Loucy (cell line): ENCODE results near the gene CCBE1.

Experiments used
- H2AFZ ChIP-seq: fragments of 200-600 bp; sonication (generic); 2 replicates; pipeline ENCODE4 v1.6.0; 2016; ENCODE audit warnings: antibody characterized with exemption, mild to moderate bottlenecking, low read length, moderate library complexity
- H3F3A ChIP-seq: fragments of 200-600 bp; 2 replicates; pipeline ENCODE4 v1.6.0; 2016; ENCODE audit warnings: antibody characterized with exemption, low read depth, mild to moderate bottlenecking
- H3K27me3 ChIP-seq: fragments of 200-600 bp; sonication (generic); 2 replicates; pipeline ENCODE4 v1.6.1; 2014; ENCODE audit warnings: low read length, mild to moderate bottlenecking; ENCODE audit not compliant: insufficient read depth, poor library complexity, severe bottlenecking
- H3K36me3 ChIP-seq: fragments of 200-600 bp; sonication (generic); 2 replicates; pipeline ENCODE4 v1.6.1; 2016; ENCODE audit warnings: low read length; ENCODE audit not compliant: insufficient read depth
- H3K4me1 ChIP-seq: fragments of 200-600 bp; sonication (generic); 2 replicates; pipeline ENCODE4 v1.5.1; 2014; ENCODE audit warnings: low read length, mild to moderate bottlenecking; ENCODE audit not compliant: insufficient read depth, poor library complexity, severe bottlenecking
- H3K4me2 ChIP-seq: fragments of 200-600 bp; sonication (generic); 2 replicates; pipeline ENCODE4 v1.6.0; 2014; ENCODE audit warnings: antibody characterized with exemption, low read length, low read depth, mild to moderate bottlenecking; ENCODE audit not compliant: poor library complexity, severe bottlenecking
- H3K4me3 ChIP-seq: fragments of 200-600 bp; sonication (generic); 2 replicates; pipeline ENCODE4 v1.5.1; 2014; ENCODE audit warnings: low read length, mild to moderate bottlenecking, mixed read lengths; ENCODE audit not compliant: poor library complexity, severe bottlenecking
- H3K79me2 ChIP-seq: fragments of 200-600 bp; sonication (generic); 2 replicates; pipeline ENCODE4 v1.6.1; 2014; ENCODE audit warnings: low read length; ENCODE audit not compliant: insufficient read depth
- H3K9ac ChIP-seq: fragments of 200-600 bp; sonication (generic); 2 replicates; pipeline ENCODE4 v1.6.0; 2014; ENCODE audit warnings: mild to moderate bottlenecking, low read depth, low read length, moderate library complexity; ENCODE audit not compliant: poor library complexity, severe bottlenecking
- H3K9me2 ChIP-seq: fragments of 200-600 bp; sonication (generic); replicated peaks from 2 replicates; pipeline ENCODE4 v1.6.1; 2016; ENCODE audit warnings: low read depth, low read length, mixed read lengths
- H3K9me3 ChIP-seq: fragments of 200-600 bp; sonication (generic); 2 replicates; pipeline ENCODE4 v1.6.1; 2014; ENCODE audit warnings: mild to moderate bottlenecking, antibody characterized with exemption, low read length, low read depth; ENCODE audit not compliant: insufficient read depth
- H4K20me1 ChIP-seq: fragments of 200-600 bp; sonication (generic); 2 replicates; pipeline ENCODE4 v1.6.0; 2014; ENCODE audit warnings: antibody characterized with exemption, low read length, mild to moderate bottlenecking; ENCODE audit not compliant: insufficient read depth, poor library complexity, severe bottlenecking
- CTCF ChIP-seq: fragments of 200-600 bp; sonication (generic); conservative IDR thresholded peaks from 2 replicates; pipeline ENCODE4 v1.5.1; 2014; ENCODE audit warnings: mild to moderate bottlenecking, antibody characterized with exemption, low read length
- EZH2phosphoT487 ChIP-seq: fragments of 200-600 bp; IDR thresholded peaks from 2 replicates; pipeline ENCODE4 v1.6.1; 2018; ENCODE audit warnings: antibody characterized with exemption, mild to moderate bottlenecking, moderate library complexity, borderline replicate concordance

The CCBE1 gene

GRCh38 chr18:59686260-59686659 is 11.0 kb downstream of the CCBE1 start:
- no peak overlapping the region for H3K9ac ChIP-seq
- H3F3A ChIP-seq, result no peaks in the 10 kb centered on the region
- no peaks in the 10 kb centered on the region for H3K9me2 ChIP-seq
- no peaks in the 10 kb centered on the region for H3K79me2 ChIP-seq
- no peak overlapping the region for H2AFZ ChIP-seq
- H4K20me1 ChIP-seq, result no peaks in the 10 kb centered on the region
- TF ChIP-seq CTCF (no peak), EZH2phosphoT487 (no peak)
- peaks cover 11% of the 10 kb centered on the region for H3K4me1 ChIP-seq
- no peaks in the 10 kb centered on the region for H3K9me3 ChIP-seq
- H3K36me3 ChIP-seq, result no peaks in the 10 kb centered on the region
- no peaks in the 10 kb centered on the region for H3K27me3 ChIP-seq
- no peak overlapping the region for H3K4me2 ChIP-seq
- no peak overlapping the region for H3K4me3 ChIP-seq

GRCh38 chr18:59685501-59685900 is 11.7 kb downstream of the CCBE1 start:
- H3K9me2 ChIP-seq, result no peaks in the 10 kb centered on the region
- no peaks in the 10 kb centered on the region for H3F3A ChIP-seq
- no peaks in the 10 kb centered on the region for H3K79me2 ChIP-seq
- no peaks in the 10 kb centered on the region for H4K20me1 ChIP-seq
- H3K4me2 ChIP-seq, result no peak overlapping the region
- no peaks in the 10 kb centered on the region for H3K27me3 ChIP-seq
- TF ChIP-seq CTCF (no peak), EZH2phosphoT487 (no peak)
- no peaks in the 10 kb centered on the region for H3K36me3 ChIP-seq
- H3K9ac ChIP-seq, result no peak overlapping the region
- no peak overlapping the region for H2AFZ ChIP-seq
- H3K4me1 ChIP-seq, result peaks cover 6% of the 10 kb centered on the region
- H3K4me3 ChIP-seq, result no peak overlapping the region
- no peaks in the 10 kb centered on the region for H3K9me3 ChIP-seq

- Histone ChIP-seq H3K9ac (no peak overlapping the region), H3K4me2 (no peak overlapping the region), H3K9me3 (no peaks in the 10 kb centered on the region), H3K4me3 (no peak overlapping the region), H3K36me3 (no peaks in the 10 kb centered on the region), H4K20me1 (no peaks in the 10 kb centered on the region), H3K9me2 (no peaks in the 10 kb centered on the region), H3K4me1 (no peaks in the 10 kb centered on the region), H3K27me3 (no peaks in the 10 kb centered on the region), H3F3A (no peaks in the 10 kb centered on the region), H3K79me2 (no peaks in the 10 kb centered on the region), H2AFZ (no peak overlapping the region)
- TF ChIP-seq EZH2phosphoT487 (no peak), CTCF (no peak)
These were observed 12.4 kb downstream of the CCBE1 start for GRCh38 chr18:59684777-59685176.
